GM12873 (cell line): ENCODE data around the gene CPNE4.

Experiments used
- CTCF ChIP-seq: IDR thresholded peaks from 2 replicates; pipeline ENCODE4 v1.5.1; 2012; ENCODE audit warnings: low read depth, mild to moderate bottlenecking, moderate library complexity, low read length, control low read depth; ENCODE audit not compliant: insufficient read depth; ENCODE audit errors: missing control alignments

The CPNE4 gene

GRCh38 chr3:131532645-131533044 is 502.2 kb downstream of the CPNE4 start:
- no peak for TF ChIP-seq CTCF

GRCh38 chr3:131530843-131531242 is 504.0 kb downstream of the CPNE4 start:
- TF ChIP-seq CTCF, result no peak

- no peak for TF ChIP-seq CTCF
These were observed 504.4 kb downstream of the CPNE4 start for GRCh38 chr3:131530388-131530787.

GRCh38 chr3:131526801-131527347 is 507.9 kb downstream of the CPNE4 start:
- peak; percentile 34 for TF ChIP-seq CTCF

GRCh38 chr3:131518680-131519079 is 516.1 kb downstream of the CPNE4 start:
- no peak for TF ChIP-seq CTCF

- no peak for TF ChIP-seq CTCF
These were observed 529.4 kb downstream of the CPNE4 start for GRCh38 chr3:131505421-131505820.

- TF ChIP-seq CTCF, result no peak
These were observed 531.5 kb downstream of the CPNE4 start for GRCh38 chr3:131503320-131503635.
